SKM-1 (cell line): ENCODE measurements around the gene ORM1.

Experiments
- DNase-seq: peaks from one replicate; lab custom pipeline; 2025; ENCODE audit not compliant: unreplicated experiment; lab: John Stamatoyannopoulos, UW

The ORM1 gene

GRCh38 chr9:114362394-114362793 lies 39.5 kb downstream of the ORM1 start:
- no peak for DNase-seq

GRCh38 chr9:114363424-114363823 lies 40.5 kb downstream of the ORM1 start:
- no peak for DNase-seq

GRCh38 chr9:114364134-114365041 lies 41.5 kb downstream of the ORM1 start:
- DNase-seq = peak; percentile 22

GRCh38 chr9:114365194-114365593 lies 42.3 kb downstream of the ORM1 start:
- DNase-seq = no peak

- DNase-seq = no peak
Measured at GRCh38 chr9:114366334-114367128, 43.6 kb downstream of the ORM1 start.

- DNase-seq = no peak
Measured at GRCh38 chr9:114367366-114367765, 44.5 kb downstream of the ORM1 start.

- no peak for DNase-seq
Measured at GRCh38 chr9:114367772-114368569, 45.1 kb downstream of the ORM1 start.

GRCh38 chr9:114369216-114370130 lies 46.6 kb downstream of the ORM1 start:
- DNase-seq = no peak

- no peak for DNase-seq
Measured at GRCh38 chr9:114370251-114370967, 47.5 kb downstream of the ORM1 start.

- no peak for DNase-seq
Measured at GRCh38 chr9:114370968-114371320, 48.0 kb downstream of the ORM1 start.

GRCh38 chr9:114371343-114371944 lies 48.5 kb downstream of the ORM1 start:
- no peak for DNase-seq

- DNase-seq = no peak
Measured at GRCh38 chr9:114371973-114372917, 49.3 kb downstream of the ORM1 start.

- peak; percentile 72 for DNase-seq
Measured at GRCh38 chr9:114372921-114373448, 50.1 kb downstream of the ORM1 start.

GRCh38 chr9:114373960-114374730 lies 51.2 kb downstream of the ORM1 start:
- DNase-seq = no peak

- no peak for DNase-seq
Measured at GRCh38 chr9:114374936-114375335, 52.0 kb downstream of the ORM1 start.

GRCh38 chr9:114375386-114376175 lies 52.7 kb downstream of the ORM1 start:
- DNase-seq = no peak
